ENCODE results near the gene SCD.
A peak's percentile ranks its signal among the peaks of the same experiment; 100 is the strongest.
"Not testable (repeated sequence)": the region's sequence is repeated elsewhere in the genome, so short reads cannot be mapped to it uniquely, and the experiment has no call there.

Gene SCD

GRCh38 chr10:100362570-100363496 is 15.8 kb downstream of the SCD start:
- DNase-seq = no peak

- no peak for DNase-seq
Observed at GRCh38 chr10:100364175-100364574, 17.1 kb downstream of the SCD start.

- DNase-seq = peak; percentile 75
Observed at GRCh38 chr10:100364735-100365391, 17.8 kb downstream of the SCD start.

- DNase-seq = no peak
Observed at GRCh38 chr10:100368721-100369120, 21.7 kb downstream of the SCD start.

GRCh38 chr10:100370714-100371481 is 23.9 kb downstream of the SCD start:
- DNase-seq = peak; percentile 86

GRCh38 chr10:100371482-100372027 is 24.5 kb downstream of the SCD start:
- DNase-seq = no peak

- no peak for DNase-seq
Observed at GRCh38 chr10:100372415-100373297, 25.6 kb downstream of the SCD start.

- DNase-seq = peak; percentile 99
Observed at GRCh38 chr10:100373298-100374199, 26.5 kb downstream of the SCD start.

- DNase-seq = no peak
Observed at GRCh38 chr10:100374200-100374655, 27.2 kb downstream of the SCD start.

- DNase-seq = not testable (repeated sequence)
Observed at GRCh38 chr10:100374677-100375353, 27.8 kb downstream of the SCD start.

- not testable (repeated sequence) for DNase-seq
Observed at GRCh38 chr10:100376656-100377055, 29.6 kb downstream of the SCD start.

GRCh38 chr10:100377830-100378229 is 30.8 kb downstream of the SCD start:
- no peak for DNase-seq

- no peak for DNase-seq
Observed at GRCh38 chr10:100380400-100380799, 33.4 kb downstream of the SCD start.

GRCh38 chr10:100382553-100382952 is 35.5 kb downstream of the SCD start:
- no peak for DNase-seq

- DNase-seq = no peak
Observed at GRCh38 chr10:100383251-100383650, 36.2 kb downstream of the SCD start.

GRCh38 chr10:100391163-100392002 is 44.4 kb downstream of the SCD start:
- DNase-seq = no peak

GRCh38 chr10:100392686-100393003 is 45.6 kb downstream of the SCD start:
- DNase-seq = no peak

- no peak for DNase-seq
Observed at GRCh38 chr10:100395626-100396025, 48.6 kb downstream of the SCD start.

GRCh38 chr10:100396605-100397004 is 49.6 kb downstream of the SCD start:
- no peak for DNase-seq
